Panc1 (cell line): Measurements from ENCODE around the gene DMP1.

Source experiments
- CTCF ChIP-seq: fragments of 450-650 bp; IDR thresholded peaks from 2 replicates; pipeline ENCODE4 v1.5.1; 2017; ENCODE audit warnings: mild to moderate bottlenecking
- POLR2AphosphoS5 ChIP-seq: IDR thresholded peaks from 2 replicates; pipeline ENCODE4 v1.6.1; 2012; ENCODE audit warnings: mild to moderate bottlenecking, low read depth, low read length, moderate library complexity
- REST ChIP-seq, 2 experiments: IDR thresholded peaks; 2 replicates each; pipeline ENCODE4 v1.6.1; 2011 to 2012; ENCODE audit warnings: low read depth in 2 of 2, control low read depth in 1 of 2, low read length in 1 of 2, mild to moderate bottlenecking in 1 of 2, moderate library complexity in 1 of 2; ENCODE audit not compliant: insufficient read depth in 1 of 2
- SIN3A ChIP-seq: IDR thresholded peaks from 2 replicates; pipeline ENCODE4 v1.6.1; 2012; ENCODE audit warnings: low read depth, mild to moderate bottlenecking, low read length, moderate library complexity, borderline replicate concordance; ENCODE audit not compliant: insufficient read depth
- TCF7L2 ChIP-seq: IDR thresholded peaks from 2 replicates; pipeline ENCODE4 v1.6.1; 2011; ENCODE audit warnings: mild to moderate bottlenecking, low read depth, low read length, inconsistent platforms

- TF ChIP-seq POLR2AphosphoS5 (no peak), CTCF (no peak), SIN3A (no peak), REST (IDR thresholded peaks at IDR 0.05; ENCODE audit: insufficient read depth in 1 of 2, low read depth in 2 of 2, low read length in 1 of 2) (no peak), TCF7L2 (no peak)
These were observed 5.8 kb upstream of the DMP1 start for GRCh38 chr4:87644286-87644685.
